NCI-H774 (cell line): ENCODE results near the gene DCLK1.
A peak's percentile ranks its signal among the peaks of the same experiment; 100 is the strongest.
"Not testable (repeated sequence)": the region's sequence is repeated elsewhere in the genome, so short reads cannot be mapped to it uniquely, and the experiment has no call there.

ENCODE experiments used
- DNase-seq: peaks from one replicate; lab custom pipeline; 2025; lab: John Stamatoyannopoulos, UW

The DCLK1 gene

GRCh38 chr13:36130552-36131221, 495 bp downstream of the DCLK1 start:
- DNase-seq, result peak; percentile 26

- no peak for DNase-seq
These were observed 1.0 kb downstream of the DCLK1 start for GRCh38 chr13:36130193-36130551.

GRCh38 chr13:36129539-36129938, 1.6 kb downstream of the DCLK1 start:
- no peak for DNase-seq

GRCh38 chr13:36126491-36126890, 4.7 kb downstream of the DCLK1 start:
- no peak for DNase-seq

GRCh38 chr13:36125841-36126240, 5.3 kb downstream of the DCLK1 start:
- no peak for DNase-seq

GRCh38 chr13:36124236-36124822, 6.9 kb downstream of the DCLK1 start:
- DNase-seq, result no peak

- DNase-seq, result no peak
These were observed 15.9 kb downstream of the DCLK1 start for GRCh38 chr13:36115306-36115705.

- DNase-seq, result no peak
These were observed 16.9 kb downstream of the DCLK1 start for GRCh38 chr13:36114233-36114632.

GRCh38 chr13:36108954-36109353, 22.2 kb downstream of the DCLK1 start:
- no peak for DNase-seq

- no peak for DNase-seq
These were observed 22.8 kb downstream of the DCLK1 start for GRCh38 chr13:36108342-36108741.

GRCh38 chr13:36107521-36107920, 23.7 kb downstream of the DCLK1 start:
- DNase-seq, result no peak

GRCh38 chr13:36105726-36106125, 25.5 kb downstream of the DCLK1 start:
- DNase-seq, result no peak

- no peak for DNase-seq
These were observed 28.5 kb downstream of the DCLK1 start for GRCh38 chr13:36102721-36103120.

GRCh38 chr13:36101907-36102306, 29.3 kb downstream of the DCLK1 start:
- not testable (repeated sequence) for DNase-seq

- DNase-seq, result no peak
These were observed 30.0 kb downstream of the DCLK1 start for GRCh38 chr13:36101157-36101556.

- no peak for DNase-seq
These were observed 33.1 kb downstream of the DCLK1 start for GRCh38 chr13:36098080-36098479.

- DNase-seq, result no peak
These were observed 34.4 kb downstream of the DCLK1 start for GRCh38 chr13:36096461-36097416.

GRCh38 chr13:36094478-36094877, 36.7 kb downstream of the DCLK1 start:
- DNase-seq, result no peak

- no peak for DNase-seq
These were observed 40.6 kb downstream of the DCLK1 start for GRCh38 chr13:36090592-36090991.

- no peak for DNase-seq
These were observed 42.0 kb downstream of the DCLK1 start for GRCh38 chr13:36089130-36089647.

GRCh38 chr13:36088463-36088862, 42.7 kb downstream of the DCLK1 start:
- no peak for DNase-seq

GRCh38 chr13:36088001-36088400, 43.2 kb downstream of the DCLK1 start:
- DNase-seq, result no peak

GRCh38 chr13:36086117-36086516, 45.1 kb downstream of the DCLK1 start:
- DNase-seq, result peak; percentile 55
